Esophagus muscularis mucosa (tissue), 4 donors: ENCODE results near the gene ZBTB4. TPM values are rescaled to one million over a fixed set of nuclear protein-coding genes. Genes with fewer than 3 reads are reported as not detected.
"Not testable (repeated sequence)": the region's sequence is repeated elsewhere in the genome, so short reads cannot be mapped to it uniquely, and the experiment has no call there.

Source experiments
- DNase-seq: peaks from one replicate; pipeline ENCODE4 v3.0.0-alpha.2; 2017; ENCODE audit errors: extremely low spot score
- H3K27ac ChIP-seq, 4 donors: fragments of 200-600 bp; sonication (generic); replicated peaks in 1 of 4; 1 replicate in 3 of 4; 2 replicates in 1 of 4; pipeline ENCODE4 v1.5.1; 2016 to 2019; ENCODE audit warnings: mild to moderate bottlenecking in 1 of 4
- H3K27me3 ChIP-seq, 4 donors: fragments of 200-600 bp; sonication (generic); one replicate each; pipeline versions ENCODE4 v1.5.1 to v1.6.0; 2016 to 2019
- H3K36me3 ChIP-seq, 4 donors: fragments of 200-600 bp; sonication (generic); one replicate each; pipeline ENCODE4 v1.5.1; 2016 to 2019
- H3K4me1 ChIP-seq, 4 donors: fragments of 200-600 bp; sonication (generic); one replicate each; pipeline ENCODE4 v1.5.1; 2016 to 2019
- H3K4me3 ChIP-seq, 4 donors: fragments of 200-600 bp; sonication (generic); 1 replicate in 2 of 4; 2 replicates in 2 of 4; pipeline ENCODE4 v1.5.1; 2016 to 2019; ENCODE audit warnings: mild to moderate bottlenecking in 4 of 4, moderate library complexity in 1 of 4
- H3K9me3 ChIP-seq, 4 donors: fragments of 200-600 bp; sonication (generic); 1 replicate in 3 of 4; 2 replicates in 1 of 4; pipeline ENCODE4 v1.5.1; 2016 to 2019
- EP300 ChIP-seq: sonication (generic); formaldehyde crosslinking; IDR thresholded peaks from one replicate; pipeline ENCODE4 v1.6.1; 2017; ENCODE audit warnings: antibody characterized with exemption
- POLR2A ChIP-seq: fragments of 450-650 bp; IDR thresholded peaks from one replicate; pipeline ENCODE4 v1.6.1; 2017; ENCODE audit warnings: antibody characterized with exemption, moderate library complexity, mild to moderate bottlenecking, low read depth
- POLR2AphosphoS5 ChIP-seq, 2 donors: sonication (generic); formaldehyde crosslinking; IDR thresholded peaks; one replicate each; pipeline ENCODE4 v1.6.1; 2017; ENCODE audit warnings: antibody characterized with exemption in 2 of 2
- WGBS: methylation state at CpG from one replicate; pipeline ENCODE4 v1.1.5; 2018; 5-methylcytosine and 5-hydroxymethylcytosine counted together
- intact Hi-C: fragments of 100-400 bp; cut with DNase I; formaldehyde crosslinking; loops from one replicate; pipeline ENCODE4 v1.15.1; 2023
- total RNA-seq, 4 donors: library from RNA; depleted of rRNA; stranded (reverse); fragments of >200 nt; gene quantifications; one replicate each; pipeline versions ENCODE4 v1.1.0 to v1.2.1, GENCODE V29; 2016
- TF ChIP-seq, protein P1 (sequence below), 3 experiments: fragments of 200-600 bp in 2 of 3; fragments of 450-650 bp in 1 of 3; sonication (generic) in 2 of 3; IDR thresholded peaks; one replicate each; pipeline ENCODE4 v1.5.1; 2017 to 2019; ENCODE audit warnings: antibody characterized with exemption in 3 of 3, mild to moderate bottlenecking in 2 of 3, moderate library complexity in 1 of 3

Gene ZBTB4
- total RNA-seq, 4 donors from 2014 or later, result 57.5 to 113 (median 87.7) TPM

DNA sequence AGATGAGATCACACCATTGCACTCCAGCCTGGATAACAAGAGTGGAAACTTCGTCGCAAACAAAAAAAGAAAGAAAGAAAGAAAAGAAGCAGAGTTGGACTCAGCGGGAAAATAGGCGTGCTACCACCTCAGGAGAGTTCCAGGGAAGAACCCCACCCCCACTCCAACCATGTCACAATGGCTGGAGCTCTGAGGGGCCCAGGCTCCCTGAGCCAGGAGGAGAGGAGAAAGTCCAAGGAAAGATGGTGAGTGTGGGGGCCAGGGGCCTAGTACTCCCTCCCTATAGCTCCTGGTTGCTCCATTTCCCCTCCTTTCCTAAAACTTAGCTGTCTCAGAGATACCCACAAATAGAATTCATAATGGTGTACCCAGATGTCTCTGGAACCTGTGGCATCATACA, 1.8 kb upstream of the ZBTB4 start, which contains the start of gene SLC35G6:
Gene SLC35G6 (plus strand): TSS at position 172 of the 400 bp plus-strand sequence. CDS start 71 bp downstream, at position 243.
- H3K27ac ChIP-seq, result peak within 1 kb of the TSS; percentile 100
- peaks cover 59 to 75% (median 73%) of the 10 kb centered on the region in 4 donors for H3K4me1 ChIP-seq
- H3K27me3 ChIP-seq, H3K9me3 ChIP-seq, DNase-seq, H3K36me3 ChIP-seq, intact Hi-C loops: not testable (repeated sequence)
- peak within 1 kb of the TSS; percentile 96 to 100 (median 100) for H3K4me3 ChIP-seq
- 99% methylated on average over 4 of the region's 4 CpGs for WGBS

DNA sequence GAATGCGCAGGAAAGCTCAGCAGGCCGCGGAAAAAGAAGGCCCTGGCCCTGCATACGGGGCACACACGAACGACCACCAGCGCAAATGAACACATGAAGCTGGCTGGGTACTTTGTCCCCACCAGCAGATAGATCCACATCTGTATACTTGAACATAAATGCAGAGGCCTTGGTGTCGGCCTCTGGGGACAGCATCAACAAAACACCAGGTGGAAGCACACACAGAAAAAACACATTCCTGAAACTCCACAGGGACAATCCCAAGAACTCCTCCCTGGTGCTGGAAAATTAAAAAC, 606 bp upstream of the ZBTB4 start:
- peak overlapping the region; percentile 96 to 100 (median 100) for H3K4me3 ChIP-seq
- no peak for TF ChIP-seq POLR2AphosphoS5 (IDR thresholded peaks at IDR 0.05)
- no peak for TF ChIP-seq EP300
- no peak for TF ChIP-seq POLR2A
- TF ChIP-seq, protein P1, sequence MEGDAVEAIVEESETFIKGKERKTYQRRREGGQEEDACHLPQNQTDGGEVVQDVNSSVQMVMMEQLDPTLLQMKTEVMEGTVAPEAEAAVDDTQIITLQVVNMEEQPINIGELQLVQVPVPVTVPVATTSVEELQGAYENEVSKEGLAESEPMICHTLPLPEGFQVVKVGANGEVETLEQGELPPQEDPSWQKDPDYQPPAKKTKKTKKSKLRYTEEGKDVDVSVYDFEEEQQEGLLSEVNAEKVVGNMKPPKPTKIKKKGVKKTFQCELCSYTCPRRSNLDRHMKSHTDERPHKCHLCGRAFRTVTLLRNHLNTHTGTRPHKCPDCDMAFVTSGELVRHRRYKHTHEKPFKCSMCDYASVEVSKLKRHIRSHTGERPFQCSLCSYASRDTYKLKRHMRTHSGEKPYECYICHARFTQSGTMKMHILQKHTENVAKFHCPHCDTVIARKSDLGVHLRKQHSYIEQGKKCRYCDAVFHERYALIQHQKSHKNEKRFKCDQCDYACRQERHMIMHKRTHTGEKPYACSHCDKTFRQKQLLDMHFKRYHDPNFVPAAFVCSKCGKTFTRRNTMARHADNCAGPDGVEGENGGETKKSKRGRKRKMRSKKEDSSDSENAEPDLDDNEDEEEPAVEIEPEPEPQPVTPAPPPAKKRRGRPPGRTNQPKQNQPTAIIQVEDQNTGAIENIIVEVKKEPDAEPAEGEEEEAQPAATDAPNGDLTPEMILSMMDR (IDR thresholded peaks at IDR 0.05), result no peak
- DNase-seq, result no peak
- WGBS, result 3% methylated on average over 6 of the region's 8 CpGs
- intact Hi-C loops, result no loop called here
- no peaks in the 10 kb centered on the region for H3K36me3 ChIP-seq
- no peaks in the 10 kb centered on the region for H3K9me3 ChIP-seq
- peaks cover 0 to 3% (median 0%) of the 10 kb centered on the region in 4 donors for H3K27me3 ChIP-seq
- peak overlapping the region; percentile 100 for H3K27ac ChIP-seq
- peaks cover 59 to 75% (median 73%) of the 10 kb centered on the region in 4 donors for H3K4me1 ChIP-seq

DNA sequence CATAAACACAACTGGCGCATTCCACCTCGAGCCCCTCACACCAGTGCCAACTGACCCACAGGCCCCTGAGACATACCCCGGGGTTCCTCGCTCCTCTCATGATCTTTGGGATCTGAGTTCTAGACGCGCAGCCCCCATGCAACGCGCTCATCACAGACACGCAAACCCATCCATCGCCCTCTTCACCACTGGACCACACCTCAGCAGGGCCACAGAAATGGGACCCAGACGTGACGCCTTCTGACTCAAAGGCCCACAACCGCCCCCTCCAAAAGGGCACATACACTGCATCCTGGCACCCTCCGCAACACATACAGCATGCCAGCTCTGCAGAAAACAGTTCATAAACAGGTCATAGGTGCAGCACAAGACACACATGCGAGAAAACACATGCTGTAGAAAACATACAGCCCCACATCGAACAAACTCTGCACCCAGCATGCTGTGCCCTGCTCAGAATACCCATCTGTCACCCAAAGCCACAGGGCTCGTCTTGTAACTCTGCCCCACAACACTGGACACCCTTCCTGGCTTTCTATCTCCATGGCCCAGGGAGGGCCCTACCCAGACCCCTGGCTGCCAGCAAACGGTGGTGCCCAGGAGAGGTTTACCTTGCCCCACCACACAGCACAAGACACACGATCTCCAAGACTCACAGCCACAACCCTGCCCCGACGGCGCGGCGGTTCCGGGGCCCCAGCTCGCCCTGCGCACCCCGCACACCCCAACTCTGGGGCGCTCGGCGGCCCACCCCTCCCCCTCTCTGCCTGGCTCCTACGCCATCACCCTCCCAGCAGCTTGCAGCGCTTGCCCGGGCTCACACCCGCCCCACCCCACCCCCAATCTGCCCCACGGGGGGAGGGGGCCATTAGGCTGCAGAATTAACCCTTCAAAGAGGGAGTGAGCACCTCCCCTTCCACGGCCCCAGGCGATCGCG, 887 bp downstream of the ZBTB4 start:
- Histone ChIP-seq H3K9me3 (no peaks in the 10 kb centered on the region), H3K4me3 (peak overlapping the region; percentile 96 to 100 (median 100)), H3K36me3 (no peaks in the 10 kb centered on the region), H3K27ac (peak overlapping the region; percentile 100), H3K27me3 (no peaks in the 10 kb centered on the region), H3K4me1 (peaks cover 67 to 88% (median 85%) of the 10 kb centered on the region in 4 donors)
- TF ChIP-seq EP300, result no peak
- no peak for TF ChIP-seq POLR2AphosphoS5 (IDR thresholded peaks at IDR 0.05)
- TF ChIP-seq, protein P1 (IDR thresholded peaks at IDR 0.05), result no peak
- TF ChIP-seq POLR2A, result no peak
- intact Hi-C loops, result no loop called here
- DNase-seq, result no peak
- WGBS, result 38% methylated on average over 15 of the region's 40 CpGs

DNA sequence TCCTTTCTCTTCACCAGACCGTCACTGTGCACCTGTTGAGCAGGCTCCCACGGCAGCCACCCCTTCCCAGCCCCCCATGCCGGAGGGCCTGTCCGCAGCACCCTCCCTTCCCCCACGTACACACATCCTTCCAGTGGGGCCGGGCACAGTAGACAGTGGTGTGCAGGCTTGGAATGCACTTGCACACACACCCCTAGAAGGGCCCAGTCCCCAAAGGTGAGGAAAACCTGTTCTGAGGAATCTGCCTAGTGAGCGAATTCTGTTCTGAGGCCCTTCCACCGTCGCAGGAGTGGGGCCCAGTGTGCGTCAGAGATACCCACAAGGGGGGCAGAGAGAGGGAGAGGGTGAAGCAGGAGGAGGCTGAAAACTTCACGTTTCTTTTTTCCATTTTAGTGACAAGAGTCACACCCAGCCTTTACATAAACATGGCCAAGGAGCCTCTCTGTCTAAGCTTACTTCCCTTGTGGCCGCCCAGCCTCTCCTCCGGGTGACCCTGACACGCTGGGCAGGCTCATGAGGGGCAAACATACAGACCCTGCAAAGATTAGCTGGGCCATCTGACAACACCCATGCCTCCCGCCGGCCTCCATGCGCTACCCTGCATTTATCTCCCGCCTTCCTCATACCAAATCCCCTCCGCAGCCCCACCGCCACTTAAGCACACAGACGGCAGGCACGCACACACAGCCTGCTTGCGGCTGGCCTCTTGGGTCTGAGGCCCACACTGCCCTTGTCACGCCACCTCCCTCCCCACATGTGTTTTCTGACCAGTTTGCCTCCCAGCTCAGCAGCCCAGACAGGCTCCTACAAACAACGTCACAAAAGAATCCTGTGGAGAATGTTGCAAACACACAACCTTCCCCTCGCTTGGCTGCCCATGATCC, 1.8 kb downstream of the ZBTB4 start:
- Histone ChIP-seq H3K9me3 (no peaks in the 10 kb centered on the region), H3K27me3 (no peaks in the 10 kb centered on the region), H3K4me1 (peaks cover 60 to 88% (median 85%) of the 10 kb centered on the region in 4 donors), H3K4me3 (peak overlapping the region; percentile 96 to 100 (median 100)), H3K36me3 (no peaks in the 10 kb centered on the region), H3K27ac (peak overlapping the region; percentile 100)
- intact Hi-C loops, result no loop called here
- TF ChIP-seq, protein P1 (IDR thresholded peaks at IDR 0.05), result no peak
- peak; percentile 66 to 70 for TF ChIP-seq POLR2AphosphoS5 (IDR thresholded peaks at IDR 0.05)
- DNase-seq, result no peak
- WGBS, result 9% methylated on average over 25 of the region's 26 CpGs

DNA sequence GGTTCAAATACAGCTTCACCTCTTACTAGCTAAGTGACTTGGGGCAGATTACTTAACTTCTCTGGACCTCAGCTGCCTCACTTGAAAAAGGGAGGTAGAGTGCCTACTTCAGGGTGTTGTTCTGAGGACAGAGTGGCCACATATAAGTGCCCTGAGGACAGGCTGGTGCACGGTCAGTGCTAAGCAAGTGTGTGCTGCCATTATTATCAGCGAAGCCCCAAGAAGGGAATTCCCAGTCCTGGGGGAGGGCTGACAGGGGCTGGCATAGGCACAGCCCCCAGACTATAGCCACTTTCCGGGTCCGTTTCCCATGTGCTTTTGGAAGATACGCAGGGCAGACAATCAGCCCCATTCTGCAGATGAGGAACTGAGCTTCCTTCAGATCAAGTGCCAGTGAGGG, 2.5 kb downstream of the ZBTB4 start:
- Histone ChIP-seq H3K36me3 (no peaks in the 10 kb centered on the region), H3K4me3 (peak overlapping the region; percentile 96 to 100 (median 100)), H3K27me3 (no peaks in the 10 kb centered on the region), H3K4me1 (peaks cover 65 to 88% (median 85%) of the 10 kb centered on the region in 4 donors), H3K9me3 (no peaks in the 10 kb centered on the region), H3K27ac (peak overlapping the region; percentile 100)
- intact Hi-C loops, result no loop called here
- TF ChIP-seq POLR2A (no peak), EP300 (no peak), POLR2AphosphoS5 (IDR thresholded peaks at IDR 0.05) (no peak)
- TF ChIP-seq, protein P1 (IDR thresholded peaks at IDR 0.05), result no peak
- WGBS, result 71% methylated on average over 5 of the region's 5 CpGs
- DNase-seq, result no peak
